GM04503 (cell line): Measurements from ENCODE around the gene LCNL1.
"Not testable (repeated sequence)": the region's sequence is repeated elsewhere in the genome, so short reads cannot be mapped to it uniquely, and the experiment has no call there.

Source experiments
- DNase-seq: peaks from one replicate; pipeline ENCODE4 v3.0.0-alpha.2; 2012; ENCODE audit warnings: low read depth

LCNL1 gene

DNA sequence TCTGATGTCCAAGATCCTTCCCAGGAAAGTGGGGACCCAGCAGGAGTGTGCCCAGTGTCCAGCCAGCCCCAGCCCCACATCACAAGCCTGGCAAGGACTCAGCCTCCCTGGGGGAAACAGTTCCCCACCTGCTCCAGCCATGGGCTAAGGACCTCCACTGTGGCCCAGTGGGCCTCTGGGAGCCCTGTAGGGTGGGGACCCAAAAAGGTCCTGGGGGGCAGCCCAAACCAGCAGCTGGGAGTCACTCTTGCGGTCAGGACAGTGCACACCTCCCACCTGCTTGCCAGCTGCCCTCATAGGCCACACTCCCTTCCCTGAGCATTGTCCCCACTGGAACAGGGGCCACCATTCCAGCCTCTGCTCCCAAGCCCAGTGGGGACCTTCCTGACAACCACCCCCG, 43.6 kb downstream of the LCNL1 start:
- no peak for DNase-seq

- DNase-seq: no peak
Measured at GRCh38 chr9:137026828-137027227, 44.0 kb downstream of the LCNL1 start.

DNA sequence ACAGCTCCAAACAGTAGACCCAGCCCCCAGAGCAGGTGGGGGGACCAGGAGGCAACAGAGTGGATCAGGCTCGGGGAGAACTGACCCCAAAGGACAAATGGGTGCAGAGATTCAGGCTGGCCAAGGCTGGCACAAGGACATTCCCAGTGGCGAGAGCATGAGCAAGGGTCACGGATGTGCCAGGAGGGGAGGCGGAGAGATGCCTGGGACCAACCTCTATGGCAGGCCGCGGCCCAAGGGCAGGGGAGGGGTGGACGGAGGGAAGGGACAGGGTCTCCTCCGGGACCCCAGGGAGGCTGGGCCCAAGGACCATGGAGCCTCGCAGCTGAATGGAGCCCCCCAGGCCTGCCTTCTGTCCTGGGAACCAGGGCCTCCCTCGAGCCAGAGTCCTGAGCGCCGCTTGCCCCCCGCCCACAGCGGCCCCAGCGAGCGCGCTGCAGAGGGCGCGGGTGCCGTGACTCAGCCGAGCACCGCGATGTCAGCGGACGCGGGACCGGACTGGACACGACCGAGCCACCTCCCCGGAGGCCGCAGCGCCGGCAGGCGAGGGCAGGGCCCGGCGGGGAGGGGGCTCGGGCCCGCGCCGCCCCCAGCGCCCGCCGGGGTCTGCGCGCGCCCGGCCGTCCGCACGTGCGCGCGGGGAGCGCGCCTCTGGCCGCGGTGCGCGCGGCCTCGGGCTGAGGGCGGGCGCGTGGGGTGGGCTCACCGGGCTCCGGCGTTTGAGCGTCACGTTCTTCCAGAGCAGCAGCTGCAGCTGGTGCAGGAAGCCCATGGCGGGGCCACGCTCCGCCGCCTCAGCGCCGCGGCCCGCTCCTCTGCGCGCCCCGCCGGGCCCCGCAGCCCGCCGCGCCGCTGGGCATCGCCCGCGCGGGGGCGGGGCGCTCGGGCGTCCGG, 44.8 kb downstream of the LCNL1 start, which contains the start of gene ABCA2:
Gene ABCA2 (minus strand): TSS at position 869 of the 894 bp plus-strand sequence. CDS start 97 bp downstream, at position 772.
- DNase-seq: no peak

GRCh38 chr9:137028263-137029057, 45.7 kb downstream of the LCNL1 start:
- no peak for DNase-seq

GRCh38 chr9:137029058-137029936, 46.5 kb downstream of the LCNL1 start:
- DNase-seq: no peak

- no peak for DNase-seq
Measured at GRCh38 chr9:137030006-137030405, 47.2 kb downstream of the LCNL1 start.

GRCh38 chr9:137030538-137031527, 48.0 kb downstream of the LCNL1 start:
- no peak for DNase-seq

DNA sequence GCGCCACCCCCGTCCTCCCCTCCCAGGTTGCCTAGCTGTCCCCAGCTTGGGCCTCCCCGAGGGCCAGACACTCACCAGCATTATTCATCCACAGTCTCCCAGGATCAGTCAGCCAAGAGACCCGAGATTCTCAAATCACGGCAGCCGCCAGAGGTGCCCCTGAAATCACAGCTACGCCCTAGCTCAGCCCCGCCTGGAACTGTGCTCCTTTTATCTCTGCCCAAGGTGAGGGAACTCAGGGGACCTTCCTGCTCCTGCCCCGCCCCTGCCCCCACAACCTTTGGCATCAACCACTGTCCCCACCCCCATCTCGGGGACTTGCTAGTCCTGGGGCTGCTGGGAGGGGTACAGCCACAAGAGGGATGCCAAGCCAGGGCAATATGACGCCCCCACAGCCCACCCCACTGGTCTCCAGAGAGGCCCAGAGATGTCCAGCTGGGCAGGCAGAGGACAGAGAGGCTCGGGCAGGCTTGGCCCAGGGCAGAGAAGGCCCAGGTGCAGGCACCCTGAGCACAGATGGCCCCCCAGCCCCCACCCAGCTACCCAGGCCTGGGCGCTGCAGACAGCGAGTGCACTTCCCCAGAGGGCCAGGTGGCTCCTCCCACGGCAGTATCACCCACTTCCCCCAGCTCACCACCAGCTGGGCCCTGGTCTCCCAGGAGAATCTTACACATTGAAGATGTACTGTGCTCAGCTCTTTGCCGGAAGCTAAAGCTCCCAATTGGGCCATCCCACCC, 49.3 kb downstream of the LCNL1 start, which contains the start of gene FUT7:
Gene FUT7 (minus strand): TSS at position 185 of the 737 bp plus-strand sequence. CDS start 97 bp downstream, at position 88.
- no peak for DNase-seq

- no peak for DNase-seq
Measured at GRCh38 chr9:137032858-137033257, 50.1 kb downstream of the LCNL1 start.

GRCh38 chr9:137033481-137033880, 50.7 kb downstream of the LCNL1 start:
- DNase-seq: not testable (repeated sequence)

GRCh38 chr9:137034039-137034708, 51.4 kb downstream of the LCNL1 start:
- DNase-seq: no peak

- DNase-seq: no peak
Measured at GRCh38 chr9:137034709-137035506, 52.1 kb downstream of the LCNL1 start.
